HepG2 (cell line): ENCODE measurements around the gene TOPORS. TPM values are rescaled to one million over a fixed set of nuclear protein-coding genes. Genes with fewer than 3 reads are reported as not detected.

Experiments
- ATM ChIP-seq: fragments of 450-650 bp; IDR thresholded peaks from 2 replicates; pipeline ENCODE4 v1.7.1; 2017; ENCODE audit warnings: mild to moderate bottlenecking, borderline replicate concordance
- ELF3 ChIP-seq: IDR thresholded peaks from 2 replicates; pipeline ENCODE4 v1.6.1; 2016; ENCODE audit warnings: missing genetic modification reagents, missing compliant biosample characterization
- ESRRA ChIP-seq: sonication (generic); formaldehyde crosslinking; IDR thresholded peaks from 2 replicates; pipeline ENCODE4 v1.5.1; 2020; ENCODE audit warnings: mild to moderate bottlenecking, low read depth, missing genetic modification reagents
- HNRNPLL ChIP-seq: fragments of 200-400 bp; formaldehyde crosslinking; IDR thresholded peaks from 2 replicates; pipeline ENCODE4 v1.6.1; 2017; ENCODE audit warnings: mild to moderate bottlenecking, low read depth, low read length; ENCODE audit not compliant: poor library complexity, severe bottlenecking
- ISX ChIP-seq: sonication (generic); formaldehyde crosslinking; conservative IDR thresholded peaks from 2 replicates; pipeline ENCODE4 v1.5.0; 2020; ENCODE audit warnings: missing genetic modification reagents
- LCORL ChIP-seq, 2 experiments: fragments of 450-650 bp in 1 of 2; sonication (generic) in 1 of 2; formaldehyde crosslinking in 1 of 2; IDR thresholded peaks; 2 replicates each; pipeline versions ENCODE4 v1.5.0 to v1.6.1; 2017 to 2020; ENCODE audit warnings: antibody characterized with exemption in 1 of 2, missing genetic modification reagents in 1 of 2
- TGIF2 ChIP-seq: IDR thresholded peaks from 2 replicates; pipeline ENCODE4 v1.6.1; 2016; ENCODE audit warnings: control low read depth, missing compliant biosample characterization
- TRIM24 ChIP-seq: sonication (generic); formaldehyde crosslinking; IDR thresholded peaks from 2 replicates; pipeline ENCODE4 v1.8.0; 2022; ENCODE audit warnings: mild to moderate bottlenecking, missing genetic modification reagents
- ZBTB2 ChIP-seq: sonication (generic); formaldehyde crosslinking; IDR thresholded peaks from 2 replicates; pipeline ENCODE4 v1.8.0; 2022; ENCODE audit warnings: low read depth, missing genetic modification reagents
- ZFP82 ChIP-seq: sonication (generic); formaldehyde crosslinking; IDR thresholded peaks from 2 replicates; pipeline ENCODE4 v1.5.1; 2020; ENCODE audit warnings: mild to moderate bottlenecking, missing genetic modification reagents, borderline replicate concordance
- ZKSCAN5 ChIP-seq: sonication (generic); formaldehyde crosslinking; IDR thresholded peaks from 2 replicates; pipeline ENCODE4 v1.5.1; 2020; ENCODE audit warnings: mild to moderate bottlenecking, missing genetic modification reagents
- ZNF12 ChIP-seq: sonication (generic); formaldehyde crosslinking; IDR thresholded peaks from 2 replicates; pipeline ENCODE4 v1.5.0; 2020; ENCODE audit warnings: missing genetic modification reagents
- ZNF24 ChIP-seq: fragments of 450-650 bp; IDR thresholded peaks from 2 replicates; pipeline ENCODE4 v1.6.1; 2017; ENCODE audit warnings: antibody characterized with exemption, mild to moderate bottlenecking
- ZNF335 ChIP-seq: sonication (generic); formaldehyde crosslinking; IDR thresholded peaks from 2 replicates; pipeline ENCODE4 v1.4.0; 2020; ENCODE audit warnings: missing genetic modification reagents
- ZNF652 ChIP-seq: IDR thresholded peaks from 2 replicates; pipeline ENCODE4 v1.6.1; 2016; ENCODE audit warnings: low read depth, borderline replicate concordance
- ZNF672 ChIP-seq: sonication (generic); formaldehyde crosslinking; IDR thresholded peaks from 2 replicates; pipeline ENCODE4 v1.8.1; 2022; ENCODE audit warnings: missing genetic modification reagents
- ZSCAN25 ChIP-seq: sonication (generic); formaldehyde crosslinking; IDR thresholded peaks from 2 replicates; pipeline ENCODE4 v1.8.0; 2022; ENCODE audit warnings: mild to moderate bottlenecking, missing genetic modification reagents
- ZSCAN30 ChIP-seq: sonication (generic); formaldehyde crosslinking; IDR thresholded peaks from 2 replicates; pipeline ENCODE4 v1.5.0; 2020; ENCODE audit warnings: mild to moderate bottlenecking, missing genetic modification reagents
- polyA plus RNA-seq, 8 experiments: library from polyadenylated mRNA; depleted of rRNA in 3 of 8; stranded (reverse) in 7 of 8; unstranded in 1 of 8; fragments of >200 nt; fragmentation: Illumina TruSeq in 4 of 8; extraction: Trizol in 4 of 8; gene quantifications; 2 replicates each; pipeline versions ENCODE4 v1.2.1 to v1.2.3, GENCODE V29; 2011 to 2016; ENCODE audit warnings: low read depth in 4 of 8, missing spikeins in 1 of 8, mixed read lengths in 1 of 8; ENCODE audit not compliant: insufficient read depth in 1 of 8
- total RNA-seq, 5 experiments: library from RNA; depleted of rRNA; stranded (reverse); fragments of >200 nt; fragmentation: Illumina TruSeq; extraction: Trizol; gene quantifications; 2 replicates each; pipeline ENCODE4 v1.2.3, GENCODE V29; 2016; ENCODE audit warnings: low read depth in 1 of 5
- TF ChIP-seq, protein P1 (sequence below), 2 experiments: sonication (generic) in 1 of 2; formaldehyde crosslinking in 1 of 2; IDR thresholded peaks; 2 replicates each; pipeline versions ENCODE4 v1.4.0 to v1.6.1; 2016 to 2020; ENCODE audit warnings: borderline replicate concordance in 1 of 2, low read depth in 1 of 2, mild to moderate bottlenecking in 1 of 2, missing genetic modification reagents in 1 of 2
- TF ChIP-seq, protein P2 (sequence below): sonication (generic); formaldehyde crosslinking; IDR thresholded peaks from 2 replicates; pipeline ENCODE4 v1.4.0; 2020; ENCODE audit warnings: mild to moderate bottlenecking, low read depth, missing genetic modification reagents
- TF ChIP-seq, protein P3 (sequence below): sonication (generic); formaldehyde crosslinking; IDR thresholded peaks from 2 replicates; pipeline ENCODE4 v1.5.1; 2020; ENCODE audit warnings: missing genetic modification reagents, mild to moderate bottlenecking, borderline replicate concordance

Gene TOPORS
- total and polyA plus RNA-seq, 2 of the 13 experiments (the other 11 are each of a cell fraction or from before 2014, with no cell fraction given), result 6.8 to 19.6 TPM

GRCh38 chr9:32551276-32552051 is 922 bp downstream of the TOPORS start (continued):
- TF ChIP-seq ZBTB2 (CRISPR knock-in tag), result no peak
- TF ChIP-seq ZNF24, result no peak
- TF ChIP-seq, protein P1, sequence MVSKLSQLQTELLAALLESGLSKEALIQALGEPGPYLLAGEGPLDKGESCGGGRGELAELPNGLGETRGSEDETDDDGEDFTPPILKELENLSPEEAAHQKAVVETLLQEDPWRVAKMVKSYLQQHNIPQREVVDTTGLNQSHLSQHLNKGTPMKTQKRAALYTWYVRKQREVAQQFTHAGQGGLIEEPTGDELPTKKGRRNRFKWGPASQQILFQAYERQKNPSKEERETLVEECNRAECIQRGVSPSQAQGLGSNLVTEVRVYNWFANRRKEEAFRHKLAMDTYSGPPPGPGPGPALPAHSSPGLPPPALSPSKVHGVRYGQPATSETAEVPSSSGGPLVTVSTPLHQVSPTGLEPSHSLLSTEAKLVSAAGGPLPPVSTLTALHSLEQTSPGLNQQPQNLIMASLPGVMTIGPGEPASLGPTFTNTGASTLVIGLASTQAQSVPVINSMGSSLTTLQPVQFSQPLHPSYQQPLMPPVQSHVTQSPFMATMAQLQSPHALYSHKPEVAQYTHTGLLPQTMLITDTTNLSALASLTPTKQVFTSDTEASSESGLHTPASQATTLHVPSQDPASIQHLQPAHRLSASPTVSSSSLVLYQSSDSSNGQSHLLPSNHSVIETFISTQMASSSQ (IDR thresholded peaks at IDR 0.05; ENCODE audit: low read depth), result no peak
- TF ChIP-seq, protein P1 (CRISPR knock-in tag; IDR thresholded peaks at IDR 0.05; ENCODE audit: borderline replicate concordance), result no peak
- TF ChIP-seq, protein P2, sequence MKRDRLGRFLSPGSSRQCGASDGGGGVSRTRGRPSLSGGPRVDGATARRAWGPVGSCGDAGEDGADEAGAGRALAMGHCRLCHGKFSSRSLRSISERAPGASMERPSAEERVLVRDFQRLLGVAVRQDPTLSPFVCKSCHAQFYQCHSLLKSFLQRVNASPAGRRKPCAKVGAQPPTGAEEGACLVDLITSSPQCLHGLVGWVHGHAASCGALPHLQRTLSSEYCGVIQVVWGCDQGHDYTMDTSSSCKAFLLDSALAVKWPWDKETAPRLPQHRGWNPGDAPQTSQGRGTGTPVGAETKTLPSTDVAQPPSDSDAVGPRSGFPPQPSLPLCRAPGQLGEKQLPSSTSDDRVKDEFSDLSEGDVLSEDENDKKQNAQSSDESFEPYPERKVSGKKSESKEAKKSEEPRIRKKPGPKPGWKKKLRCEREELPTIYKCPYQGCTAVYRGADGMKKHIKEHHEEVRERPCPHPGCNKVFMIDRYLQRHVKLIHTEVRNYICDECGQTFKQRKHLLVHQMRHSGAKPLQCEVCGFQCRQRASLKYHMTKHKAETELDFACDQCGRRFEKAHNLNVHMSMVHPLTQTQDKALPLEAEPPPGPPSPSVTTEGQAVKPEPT (CRISPR knock-in tag), result no peak
- TF ChIP-seq ZSCAN30 (CRISPR knock-in tag), result no peak
- TF ChIP-seq ISX, result no peak
- TF ChIP-seq HNRNPLL, result no peak
- TF ChIP-seq ESRRA (CRISPR knock-in tag), result 0 out of 2 replicates have a peak, but pooled peaks have one; percentile 2
- no peak for TF ChIP-seq ZSCAN25
- no peak for TF ChIP-seq LCORL (IDR thresholded peaks at IDR 0.05)
- TF ChIP-seq LCORL (CRISPR knock-in tag; IDR thresholded peaks at IDR 0.05), result 0 out of 2 replicates have a peak, but pooled peaks have one; percentile 7
- TF ChIP-seq TGIF2, result no peak
- TF ChIP-seq ZNF652 (CRISPR knock-in tag), result 0 out of 2 replicates have a peak, but pooled peaks have one; percentile 15
- no peak for TF ChIP-seq ZNF335
- 0 out of 2 replicates have a peak, but pooled peaks have one; percentile 28 for TF ChIP-seq ZFP82 (CRISPR knock-in tag)
- TF ChIP-seq ZNF12, result no peak
- no peak for TF ChIP-seq ZNF672 (CRISPR knock-in tag)
- TF ChIP-seq ELF3 (CRISPR knock-in tag), result no peak
- TF ChIP-seq, protein P3, sequence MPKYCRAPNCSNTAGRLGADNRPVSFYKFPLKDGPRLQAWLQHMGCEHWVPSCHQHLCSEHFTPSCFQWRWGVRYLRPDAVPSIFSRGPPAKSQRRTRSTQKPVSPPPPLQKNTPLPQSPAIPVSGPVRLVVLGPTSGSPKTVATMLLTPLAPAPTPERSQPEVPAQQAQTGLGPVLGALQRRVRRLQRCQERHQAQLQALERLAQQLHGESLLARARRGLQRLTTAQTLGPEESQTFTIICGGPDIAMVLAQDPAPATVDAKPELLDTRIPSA, result no peak
- peak; percentile 70; the same call in 1 of the 2 replicates for TF ChIP-seq ZKSCAN5 (CRISPR knock-in tag)
- TF ChIP-seq ATM, result no peak
- TF ChIP-seq TRIM24 (CRISPR knock-in tag), result no peak
